H1 (cell line): Measurements from ENCODE around the gene SIDT1. TPM values are rescaled to one million over a fixed set of nuclear protein-coding genes. Genes with fewer than 3 reads are reported as not detected.

Experiments used
- CTCF ChIA-PET: fragments of 300-600 bp; sonication (Branson Sonifier 250); formaldehyde crosslinking; loops from one replicate; lab custom pipeline; 2021; ENCODE audit not compliant: partially characterized antibody; lab: Charles Lee
- POLR2A ChIA-PET: fragments of 300-600 bp; sonication (Branson Sonifier 250); formaldehyde crosslinking; loops from one replicate; lab custom pipeline; 2021; ENCODE audit warnings: inconsistent platforms; ENCODE audit not compliant: partially characterized antibody; lab: Charles Lee
- DNase-seq, 2 experiments: peaks; one replicate each; pipeline versions ENCODE4 v3.0.0 to v3.0.0-alpha.2; 2010 to 2022; ENCODE audit warnings: low spot score in 2 of 2, low read depth in 1 of 2, mixed read lengths in 1 of 2
- FAIRE-seq: peaks from 2 replicates; lab custom pipeline; 2011; peaks lifted over from hg19 to GRCh38; lab: Jason Lieb, UNC
- H2AFZ ChIP-seq: 2 replicates; pipeline ENCODE4 v1.8.1; 2012; ENCODE audit warnings: low read length, inconsistent platforms
- H2AK5ac ChIP-seq: 2 replicates; pipeline ENCODE4 v1.6.1; 2013; ENCODE audit warnings: low read depth, low read length
- H2BK120ac ChIP-seq: replicated peaks from 2 replicates; pipeline ENCODE3; 2013; ENCODE audit warnings: low read depth, low read length, inconsistent platforms
- H2BK12ac ChIP-seq: 2 replicates; pipeline ENCODE4 v1.6.1; 2013; ENCODE audit warnings: low read depth, low read length
- H2BK15ac ChIP-seq: 2 replicates; pipeline ENCODE4 v1.6.1; 2013; ENCODE audit warnings: low read length
- H2BK20ac ChIP-seq: 2 replicates; pipeline ENCODE4 v1.6.1; 2013; ENCODE audit warnings: low read length
- H2BK5ac ChIP-seq: 2 replicates; pipeline ENCODE4 v1.6.1; 2013; ENCODE audit warnings: low read depth, low read length
- H3K14ac ChIP-seq: 2 replicates; pipeline ENCODE4 v1.6.1; 2013; ENCODE audit warnings: inconsistent platforms; ENCODE audit not compliant: insufficient read length
- H3K18ac ChIP-seq: 2 replicates; pipeline ENCODE4 v1.6.1; 2013; ENCODE audit warnings: low read length; ENCODE audit errors: extremely low read depth
- H3K23ac ChIP-seq: 2 replicates; pipeline ENCODE4 v1.6.1; 2013; ENCODE audit warnings: inconsistent platforms; ENCODE audit not compliant: insufficient read length
- H3K23me2 ChIP-seq: 2 replicates; pipeline ENCODE4 v1.6.1; 2013; ENCODE audit warnings: low read depth, low read length
- H3K27ac ChIP-seq: 2 replicates; pipeline ENCODE4 v1.6.1; 2011; ENCODE audit warnings: low read depth, low read length, inconsistent platforms
- H3K27me3 ChIP-seq, 4 experiments: replicated peaks in 1 of 4; 1 replicate in 1 of 4; 2 replicates in 3 of 4; pipeline versions ENCODE4 v1.6.1 to v1.8.1; 2011 to 2013; ENCODE audit warnings: low read length in 3 of 4, mild to moderate bottlenecking in 3 of 4, inconsistent platforms in 2 of 4, mixed read lengths in 2 of 4, moderate library complexity in 1 of 4; ENCODE audit not compliant: control insufficient read depth in 3 of 4, insufficient read depth in 3 of 4; ENCODE audit errors: extremely low read depth in 1 of 4
- H3K36me3 ChIP-seq, 4 experiments: 2 replicates each; pipeline versions ENCODE4 v1.6.1 to v1.8.1; 2011 to 2013; ENCODE audit warnings: mild to moderate bottlenecking in 4 of 4, low read length in 3 of 4, moderate library complexity in 2 of 4, control low read depth in 1 of 4, inconsistent platforms in 1 of 4; ENCODE audit not compliant: insufficient read depth in 4 of 4, control insufficient read depth in 2 of 4
- H3K4ac ChIP-seq: replicated peaks from 2 replicates; pipeline ENCODE3; 2013; ENCODE audit warnings: low read length, low read depth, mixed read lengths, inconsistent platforms; ENCODE audit not compliant: insufficient read length
- H3K4me1 ChIP-seq, 4 experiments: replicated peaks in 1 of 4; 1 replicate in 1 of 4; 2 replicates in 3 of 4; pipeline versions ENCODE4 v1.6.1 to v1.8.1; 2011 to 2013; ENCODE audit warnings: low read length in 3 of 4, inconsistent platforms in 2 of 4, mixed read lengths in 1 of 4; ENCODE audit not compliant: insufficient read depth in 4 of 4, control insufficient read depth in 3 of 4
- H3K4me2 ChIP-seq, 2 experiments: 2 replicates each; pipeline versions ENCODE4 v1.6.1 to v1.8.1; 2011 to 2013; ENCODE audit warnings: low read depth in 2 of 2, low read length in 2 of 2, control low read depth in 1 of 2, inconsistent platforms in 1 of 2, mild to moderate bottlenecking in 1 of 2; ENCODE audit not compliant: insufficient read depth in 1 of 2
- H3K4me3 ChIP-seq, 4 experiments: fragments of 200-600, 300-600 bp in 1 of 4; sonication (generic), shearing (Covaris generic), sonication (Bioruptor Twin) in 1 of 4; 2 replicates each; pipeline versions ENCODE4 v1.5.1 to v1.8.1; 2011 to 2016; ENCODE audit warnings: low read length in 4 of 4, low read depth in 3 of 4, control low read depth in 2 of 4, inconsistent platforms in 2 of 4, mild to moderate bottlenecking in 2 of 4, mixed read lengths in 1 of 4, moderate library complexity in 1 of 4; ENCODE audit not compliant: insufficient read depth in 2 of 4; ENCODE audit errors: extremely low read depth in 1 of 4
- H3K56ac ChIP-seq: replicated peaks from 2 replicates; pipeline ENCODE3; 2013; ENCODE audit warnings: low read depth, mild to moderate bottlenecking, mixed read lengths, low read length, inconsistent platforms; ENCODE audit not compliant: insufficient read length
- H3K79me1 ChIP-seq: 2 replicates; pipeline ENCODE4 v1.6.1; 2013; ENCODE audit warnings: low read depth, low read length, control low read depth
- H3K79me2 ChIP-seq, 2 experiments: 2 replicates each; pipeline versions ENCODE4 v1.6.1 to v1.8.1; 2012 to 2013; ENCODE audit warnings: low read length in 2 of 2, mild to moderate bottlenecking in 2 of 2, inconsistent platforms in 1 of 2; ENCODE audit not compliant: insufficient read depth in 2 of 2, control insufficient read depth in 1 of 2
- H3K9ac ChIP-seq, 4 experiments: replicated peaks in 1 of 4; 1 replicate in 1 of 4; 2 replicates in 3 of 4; pipeline versions ENCODE4 v1.6.1 to v1.8.1; 2011 to 2013; ENCODE audit warnings: low read depth in 3 of 4, low read length in 3 of 4, control low read depth in 2 of 4, mild to moderate bottlenecking in 2 of 4, moderate library complexity in 2 of 4, inconsistent platforms in 1 of 4; ENCODE audit errors: extremely low read depth in 1 of 4
- H3K9me3 ChIP-seq, 2 experiments: 2 replicates each; pipeline versions ENCODE4 v1.6.1 to v1.8.1; 2012 to 2013; ENCODE audit warnings: mild to moderate bottlenecking in 2 of 2, moderate library complexity in 2 of 2, control low read depth in 1 of 2, inconsistent platforms in 1 of 2, low read depth in 1 of 2, low read length in 1 of 2, mixed read lengths in 1 of 2; ENCODE audit not compliant: insufficient read depth in 2 of 2
- H4K20me1 ChIP-seq, 2 experiments: replicated peaks in 1 of 2; 2 replicates each; pipeline versions ENCODE3 to v1.8.1; 2011 to 2013; ENCODE audit warnings: inconsistent platforms in 2 of 2, low read length in 2 of 2, mild to moderate bottlenecking in 1 of 2; ENCODE audit not compliant: insufficient read depth in 2 of 2, control insufficient read depth in 1 of 2
- H4K5ac ChIP-seq: 2 replicates; pipeline ENCODE4 v1.6.1; 2013; ENCODE audit warnings: low read length, low read depth, mixed read lengths, inconsistent platforms; ENCODE audit not compliant: insufficient read length
- H4K8ac ChIP-seq: 2 replicates; pipeline ENCODE4 v1.8.0; 2013; ENCODE audit warnings: mild to moderate bottlenecking, moderate library complexity, low read length, inconsistent platforms; ENCODE audit not compliant: insufficient read depth; ENCODE audit errors: extremely low read depth
- H4K91ac ChIP-seq: replicated peaks from 2 replicates; pipeline ENCODE3; 2013; ENCODE audit warnings: low read length, mixed read lengths, inconsistent platforms; ENCODE audit not compliant: insufficient read length
- CEBPB ChIP-seq: IDR thresholded peaks from 2 replicates; pipeline ENCODE4 v1.6.1; 2012; ENCODE audit warnings: low read depth, low read length
- EGR1 ChIP-seq: IDR thresholded peaks from 2 replicates; pipeline ENCODE4 v1.6.1; 2011; ENCODE audit warnings: low read depth, low read length, borderline replicate concordance
- HDAC2 ChIP-seq, 2 experiments: fragments of 300-600 bp in 1 of 2; sonication (generic) in 1 of 2; IDR thresholded peaks; 2 replicates each; pipeline ENCODE4 v1.6.1; 2011 to 2012; ENCODE audit warnings: low read depth in 2 of 2, low read length in 2 of 2, mild to moderate bottlenecking in 2 of 2, moderate library complexity in 2 of 2, borderline replicate concordance in 1 of 2, inconsistent platforms in 1 of 2
- JUN ChIP-seq: IDR thresholded peaks from 2 replicates; pipeline ENCODE4 v1.6.1; 2011; ENCODE audit warnings: low read depth, mild to moderate bottlenecking, improper control_type of control experiment, low read length
- NRF1 ChIP-seq: IDR thresholded peaks from 2 replicates; pipeline ENCODE4 v1.6.1; 2011; ENCODE audit warnings: mild to moderate bottlenecking, low read depth, low read length, improper control_type of control experiment
- RFX5 ChIP-seq: IDR thresholded peaks from 2 replicates; pipeline ENCODE4 v1.6.1; 2011; ENCODE audit warnings: low read depth, low read length, improper control_type of control experiment, borderline replicate concordance
- SIN3A ChIP-seq, 2 experiments: IDR thresholded peaks in 1 of 2; conservative IDR thresholded peaks in 1 of 2; 2 replicates each; pipeline ENCODE4 v1.6.1; 2011 to 2012; ENCODE audit warnings: low read length in 2 of 2, improper control_type of control experiment in 1 of 2, low read depth in 1 of 2, mild to moderate bottlenecking in 1 of 2
- WGBS, 2 experiments: shearing (Covaris generic) in 1 of 2; methylation state at CpG; one replicate each; pipeline versions ENCODE4 v1.1.6 to v1.1.7; 2013 to 2015; ENCODE audit warnings: low lambda C conversion rate in 2 of 2, mixed read lengths in 2 of 2, inconsistent platforms in 1 of 2, low coverage in 1 of 2, missing lambda C conversion rate in 1 of 2; ENCODE audit not compliant: insufficient replicate concordance in 2 of 2, insufficient coverage in 1 of 2, insufficient read length in 1 of 2; ENCODE audit errors: extremely low coverage in 1 of 2, missing lambda C conversion rate in 1 of 2; 5-methylcytosine and 5-hydroxymethylcytosine counted together
- polyA plus RNA-seq, 7 experiments: library from polyadenylated mRNA; depleted of rRNA in 3 of 7; stranded (reverse) in 5 of 7; unstranded in 2 of 7; fragments of >200 nt in 5 of 7; fragments of 200-250 nt in 2 of 7; gene quantifications; 1 replicate in 5 of 7; 2 replicates in 1 of 7; 4 replicates in 1 of 7; pipeline versions ENCODE4 v1.2.1 to v1.2.3, GENCODE V29; 2011 to 2013; ENCODE audit warnings: missing spikeins in 2 of 7, mixed read lengths in 2 of 7
- total RNA-seq: library from RNA; stranded (reverse); fragmentation: NEBNext Ultra II Directional; extraction: Animal tissue kit (Norgen Biotek cat#: 25700); gene quantifications from 2 replicates; pipeline ENCODE4 v1.2.1, GENCODE V29; 2021

The SIDT1 gene
- total and polyA plus RNA-seq, 2 of the 8 experiments (the other 6 are each of a cell fraction or from before 2014, with no cell fraction given): 0.06 TPM; not detected in 1

DNA sequence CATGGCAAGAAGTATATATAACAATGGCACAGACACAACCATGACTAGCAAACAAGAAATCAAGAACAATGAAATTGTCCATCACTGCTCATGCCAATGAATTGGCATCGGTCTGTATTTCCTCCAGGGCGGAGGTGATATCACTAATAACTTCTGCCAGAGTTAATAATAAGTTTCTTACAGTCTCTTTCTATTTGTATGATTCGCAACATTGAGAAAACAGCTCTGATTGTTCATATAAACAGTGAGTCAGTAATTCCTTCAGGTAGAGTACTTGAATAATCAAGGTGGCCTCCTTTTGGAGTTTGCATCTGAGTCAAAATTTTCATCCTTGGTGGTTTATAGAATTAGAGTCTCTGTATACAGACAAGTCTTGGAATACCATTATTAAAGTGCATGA, 9.1 kb upstream of the SIDT1 start:
- ChIA-PET POLR2A (no interaction called here), CTCF (interaction anchor here (1.3 kb wide), 1 partner anchor 27 kb away, joined by 3 read pairs; no protein-coding TSS in a partner anchor)
- 91% methylated on average over 3 of the region's 3 CpGs; no CpG with 5 or more reads in 1 of the 2 experiments for WGBS, 2 experiments

More for the DNA sequence above, 9.1 kb upstream of the SIDT1 start:
- H4K8ac ChIP-seq: no peak overlapping the region
- no peak overlapping the region for H4K5ac ChIP-seq
- H3K36me3 ChIP-seq: no peaks in the 10 kb centered on the region
- no peak overlapping the region for H3K27ac ChIP-seq
- H3K18ac ChIP-seq: no peak overlapping the region
- no peak for TF ChIP-seq HDAC2 (IDR thresholded peaks at IDR 0.05; ENCODE audit: borderline replicate concordance in 1 of 2, low read depth in 2 of 2, low read length in 2 of 2)
- no peak for TF ChIP-seq CEBPB
- no peak for TF ChIP-seq JUN
- TF ChIP-seq NRF1: no peak
- TF ChIP-seq RFX5: no peak
- TF ChIP-seq EGR1: no peak
- TF ChIP-seq SIN3A (conservative IDR thresholded peaks at IDR 0.05 in 1 of 2, IDR thresholded peaks at IDR 0.05 in 1 of 2; ENCODE audit: low read depth in 1 of 2, low read length in 2 of 2): no peak
- H2BK120ac ChIP-seq: no peak overlapping the region
- H2AK5ac ChIP-seq: no peak overlapping the region
- no peak overlapping the region for H2BK12ac ChIP-seq
- no peak for DNase-seq
- H3K79me2 ChIP-seq: no peaks in the 10 kb centered on the region
- no peak overlapping the region for H2BK20ac ChIP-seq
- no peak for FAIRE-seq
- H3K4ac ChIP-seq: no peak overlapping the region
- no peak overlapping the region for H3K14ac ChIP-seq
- no peak overlapping the region for H2BK15ac ChIP-seq
- no peaks in the 10 kb centered on the region for H3K4me1 ChIP-seq
- H2BK5ac ChIP-seq: no peak overlapping the region
- H4K91ac ChIP-seq: no peak overlapping the region
- no peaks in the 10 kb centered on the region for H3K9me3 ChIP-seq
- H2AFZ ChIP-seq: no peak overlapping the region
- no peak overlapping the region for H3K4me2 ChIP-seq
- 0 out of 7 replicates have a peak, but pooled peaks cover 0 to 4% (median 0%) of the 10 kb centered on the region in 4 experiments for H3K27me3 ChIP-seq
- no peak overlapping the region for H3K4me3 ChIP-seq
- no peak overlapping the region for H3K23ac ChIP-seq
- H3K23me2 ChIP-seq: no peaks in the 10 kb centered on the region; the same call in 1 of the 2 replicates
- H3K56ac ChIP-seq: no peak overlapping the region
- H4K20me1 ChIP-seq: no peaks in the 10 kb centered on the region
- no peak overlapping the region for H3K9ac ChIP-seq
- no peaks in the 10 kb centered on the region for H3K79me1 ChIP-seq
